Neural progenitor cell (in vitro differentiated cells): ENCODE results near the gene SOST. TPM values are rescaled to one million over a fixed set of nuclear protein-coding genes. Genes with fewer than 3 reads are reported as not detected.

Experiments used
- DNase-seq: peaks from one replicate; pipeline ENCODE4 v3.0.0-alpha.2; 2016; ENCODE audit warnings: low spot score
- H2AFZ ChIP-seq: fragments of 200-600 bp; sonication (generic); replicated peaks from 2 replicates; pipeline ENCODE4 v1.6.1; 2016; ENCODE audit warnings: antibody characterized with exemption
- H3F3A ChIP-seq: fragments of 200-600 bp; sonication (generic); 2 replicates; pipeline ENCODE4 v1.6.1; 2016; ENCODE audit warnings: antibody characterized with exemption, low read depth
- H3K27ac ChIP-seq: fragments of 200-600 bp; sonication (generic); 2 replicates; pipeline ENCODE4 v1.5.1; 2016; ENCODE audit warnings: mild to moderate bottlenecking
- H3K27me3 ChIP-seq: fragments of 200-600 bp; sonication (generic); 2 replicates; pipeline ENCODE4 v1.6.1; 2016; ENCODE audit warnings: mild to moderate bottlenecking, moderate library complexity
- H3K36me3 ChIP-seq: fragments of 200-600 bp; sonication (generic); 2 replicates; pipeline ENCODE4 v1.5.1; 2016
- H3K4me1 ChIP-seq: fragments of 200-600 bp; sonication (generic); 2 replicates; pipeline ENCODE4 v1.6.1; 2016; ENCODE audit warnings: mixed run types
- H3K4me2 ChIP-seq: fragments of 200-600 bp; sonication (generic); 2 replicates; pipeline ENCODE4 v1.6.1; 2016
- H3K4me3 ChIP-seq: fragments of 200-600 bp; sonication (generic); 2 replicates; pipeline ENCODE4 v1.5.1; 2016
- H3K79me2 ChIP-seq: fragments of 200-600 bp; sonication (generic); 2 replicates; pipeline ENCODE4 v1.6.1; 2016; ENCODE audit warnings: low read depth
- H3K9ac ChIP-seq: fragments of 200-600 bp; sonication (generic); 2 replicates; pipeline ENCODE4 v1.6.1; 2016
- H3K9me3 ChIP-seq: fragments of 200-600 bp; sonication (generic); 2 replicates; pipeline ENCODE4 v1.5.1; 2016; ENCODE audit warnings: low read depth
- H4K20me1 ChIP-seq: fragments of 200-600 bp; sonication (generic); 2 replicates; pipeline ENCODE4 v1.6.1; 2016; ENCODE audit warnings: low read depth
- H3K27ac Mint-ChIP-seq: 3 replicates; pipeline ENCODE4 v1.8.0; 2021; ENCODE audit warnings: mixed read lengths
- H3K27me3 Mint-ChIP-seq: 2 replicates; pipeline ENCODE4 v1.8.0; 2022; ENCODE audit warnings: low read depth, mild to moderate bottlenecking, inconsistent platforms, moderate library complexity, mixed read lengths; ENCODE audit not compliant: insufficient read depth
- H3K36me3 Mint-ChIP-seq: 3 replicates; pipeline ENCODE4 v1.8.0; 2021; ENCODE audit warnings: mixed read lengths
- H3K4me1 Mint-ChIP-seq: 3 replicates; pipeline ENCODE4 v1.8.0; 2021; ENCODE audit warnings: mixed read lengths
- H3K4me3 Mint-ChIP-seq: 3 replicates; pipeline ENCODE4 v1.8.0; 2021; ENCODE audit warnings: mild to moderate bottlenecking, moderate library complexity, mixed read lengths
- H3K9me3 Mint-ChIP-seq: 3 replicates; pipeline ENCODE4 v1.8.0; 2020; ENCODE audit warnings: mixed read lengths
- EZH2 ChIP-seq: fragments of 200-600 bp; sonication (generic); IDR thresholded peaks from 2 replicates; pipeline ENCODE4 v1.6.1; 2017; ENCODE audit warnings: antibody characterized with exemption, mild to moderate bottlenecking, moderate library complexity
- EZH2phosphoT487 ChIP-seq: fragments of 200-600 bp; sonication (generic); IDR thresholded peaks from 2 replicates; pipeline ENCODE4 v1.6.1; 2017; ENCODE audit warnings: antibody characterized with exemption
- total RNA-seq: library from RNA; depleted of rRNA; stranded (reverse); fragments of >200 nt; gene quantifications from 2 replicates; pipeline ENCODE4 v1.2.3, GENCODE V29; 2015; ENCODE audit warnings: low replicate concordance
- TF ChIP-seq, protein P1 (sequence below): fragments of 200-600 bp; sonication (generic); IDR thresholded peaks from 2 replicates; pipeline ENCODE4 v1.5.1; 2017; ENCODE audit warnings: antibody characterized with exemption, mild to moderate bottlenecking

The SOST gene
- total RNA-seq, 1 donor from 2014 or later, result 0.06 TPM

DNA sequence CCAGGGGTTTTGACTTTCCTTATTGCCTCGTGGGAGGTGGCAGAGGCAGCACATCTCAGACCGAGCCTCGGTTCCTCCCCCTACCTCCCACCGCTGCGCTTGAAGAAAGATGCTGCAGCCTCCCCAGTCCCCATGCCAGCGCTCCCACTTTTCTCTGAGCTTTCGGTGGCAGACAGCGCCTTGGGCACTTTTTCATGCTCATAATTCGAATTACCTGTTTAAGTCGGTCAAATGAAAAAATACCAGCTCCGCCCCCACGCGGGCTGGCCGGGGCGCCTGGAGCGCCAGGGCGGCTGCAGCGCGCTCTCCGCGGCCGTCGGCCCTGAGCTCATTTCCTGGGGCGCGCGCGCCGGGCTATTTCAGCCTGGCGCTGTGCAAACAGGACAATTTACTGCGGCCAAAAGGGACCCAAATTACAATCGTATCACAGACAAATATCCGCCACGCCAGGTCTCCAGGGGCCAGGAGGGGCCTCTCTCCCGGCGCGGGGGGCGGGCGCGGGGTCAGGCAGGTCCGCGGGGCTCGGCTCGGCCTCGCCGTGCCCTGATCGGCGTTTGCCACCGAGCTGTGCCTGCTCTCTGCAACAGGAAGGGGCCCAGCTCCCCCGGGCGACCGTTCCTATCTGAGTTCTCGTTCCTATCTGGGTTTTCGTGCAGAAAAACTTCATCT lies 45.0 kb downstream of the SOST start:
- H3K4me1 Mint-ChIP-seq, result peaks cover 28% of the 10 kb centered on the region
- Histone ChIP-seq H3F3A (peaks cover 18% of the 10 kb centered on the region), H3K27ac (no peak overlapping the region), H3K9me3 (no peaks in the 10 kb centered on the region), H3K4me3 (peak overlapping the region; percentile 62), H3K27me3 (peaks cover 45% of the 10 kb centered on the region), H3K4me2 (peak overlapping the region; percentile 85), H3K79me2 (no peaks in the 10 kb centered on the region), H2AFZ (peak overlapping the region; percentile 96), H4K20me1 (no peaks in the 10 kb centered on the region), H3K36me3 (no peaks in the 10 kb centered on the region), H3K4me1 (peaks cover 9% of the 10 kb centered on the region), H3K9ac (no peak overlapping the region)
- H3K27ac Mint-ChIP-seq, result no peak overlapping the region
- peaks cover 37% of the 10 kb centered on the region for H3K27me3 Mint-ChIP-seq
- no peaks in the 10 kb centered on the region for H3K36me3 Mint-ChIP-seq
- peak; percentile 57 for DNase-seq
- TF ChIP-seq, protein P1, sequence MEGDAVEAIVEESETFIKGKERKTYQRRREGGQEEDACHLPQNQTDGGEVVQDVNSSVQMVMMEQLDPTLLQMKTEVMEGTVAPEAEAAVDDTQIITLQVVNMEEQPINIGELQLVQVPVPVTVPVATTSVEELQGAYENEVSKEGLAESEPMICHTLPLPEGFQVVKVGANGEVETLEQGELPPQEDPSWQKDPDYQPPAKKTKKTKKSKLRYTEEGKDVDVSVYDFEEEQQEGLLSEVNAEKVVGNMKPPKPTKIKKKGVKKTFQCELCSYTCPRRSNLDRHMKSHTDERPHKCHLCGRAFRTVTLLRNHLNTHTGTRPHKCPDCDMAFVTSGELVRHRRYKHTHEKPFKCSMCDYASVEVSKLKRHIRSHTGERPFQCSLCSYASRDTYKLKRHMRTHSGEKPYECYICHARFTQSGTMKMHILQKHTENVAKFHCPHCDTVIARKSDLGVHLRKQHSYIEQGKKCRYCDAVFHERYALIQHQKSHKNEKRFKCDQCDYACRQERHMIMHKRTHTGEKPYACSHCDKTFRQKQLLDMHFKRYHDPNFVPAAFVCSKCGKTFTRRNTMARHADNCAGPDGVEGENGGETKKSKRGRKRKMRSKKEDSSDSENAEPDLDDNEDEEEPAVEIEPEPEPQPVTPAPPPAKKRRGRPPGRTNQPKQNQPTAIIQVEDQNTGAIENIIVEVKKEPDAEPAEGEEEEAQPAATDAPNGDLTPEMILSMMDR, result no peak
- TF ChIP-seq EZH2, result peak; percentile 68
- H3K9me3 Mint-ChIP-seq, result peaks cover 3% of the 10 kb centered on the region
- H3K4me3 Mint-ChIP-seq, result peak overlapping the region; percentile 81

DNA sequence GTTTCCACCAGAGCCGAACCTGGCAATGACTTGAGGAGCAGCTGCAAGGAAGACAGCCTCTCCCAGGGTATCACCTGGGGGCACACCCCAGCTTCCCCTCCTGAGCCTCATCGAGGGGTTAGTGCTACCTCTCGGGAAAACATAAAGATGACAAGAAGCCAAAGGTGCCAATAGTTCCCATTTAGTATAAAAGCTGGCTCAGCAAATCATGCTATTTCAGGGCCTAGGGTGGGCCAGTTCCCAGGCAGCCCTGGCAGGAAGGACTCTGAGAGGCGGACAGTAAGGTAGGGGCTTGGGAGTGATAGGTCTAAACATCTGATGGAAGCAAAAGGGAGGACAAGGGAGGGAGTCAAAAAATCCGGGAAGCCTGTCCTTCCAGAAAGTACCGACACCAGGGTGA lies 46.2 kb downstream of the SOST start:
- Mint-ChIP-seq H3K27me3 (peaks cover 37% of the 10 kb centered on the region), H3K4me1 (peaks cover 20% of the 10 kb centered on the region), H3K36me3 (no peaks in the 10 kb centered on the region), H3K9me3 (peaks cover 3% of the 10 kb centered on the region), H3K4me3 (no peak overlapping the region), H3K27ac (no peak overlapping the region)
- Histone ChIP-seq H3K79me2 (no peaks in the 10 kb centered on the region), H3K27me3 (peaks cover 45% of the 10 kb centered on the region), H3K27ac (no peak overlapping the region), H3K9ac (no peak overlapping the region), H3F3A (peaks cover 9% of the 10 kb centered on the region), H3K9me3 (no peaks in the 10 kb centered on the region), H3K4me3 (no peak overlapping the region), H3K4me1 (no peaks in the 10 kb centered on the region), H3K36me3 (no peaks in the 10 kb centered on the region), H3K4me2 (no peak overlapping the region), H2AFZ (no peak overlapping the region), H4K20me1 (no peaks in the 10 kb centered on the region)
- TF ChIP-seq EZH2phosphoT487 (no peak), EZH2 (no peak)
- TF ChIP-seq, protein P1, result no peak
- DNase-seq, result no peak

DNA sequence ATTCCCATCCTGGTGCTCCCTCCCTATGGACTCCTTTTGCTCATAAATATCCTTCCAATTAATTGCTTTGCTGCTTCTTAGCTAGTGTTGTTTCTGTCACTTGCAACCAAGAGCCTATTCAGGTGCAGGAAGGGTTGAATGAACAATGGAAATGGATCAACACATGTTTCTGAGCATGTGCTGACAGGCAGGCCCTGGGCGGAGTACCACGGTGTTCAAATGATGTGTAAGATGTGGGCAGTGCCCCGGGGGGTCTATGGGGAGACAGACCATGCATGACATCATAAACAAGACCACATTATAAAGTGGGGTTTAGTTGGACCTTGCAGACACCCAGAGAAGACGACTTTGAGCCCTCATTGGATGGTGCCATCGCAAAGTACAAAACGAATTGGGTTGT lies 48.5 kb downstream of the SOST start:
- no peaks in the 10 kb centered on the region for H3K79me2 ChIP-seq
- Mint-ChIP-seq H3K36me3 (no peaks in the 10 kb centered on the region), H3K9me3 (peaks cover 3% of the 10 kb centered on the region), H3K27ac (no peak overlapping the region), H3K4me1 (peaks cover 20% of the 10 kb centered on the region), H3K27me3 (peaks cover 29% of the 10 kb centered on the region), H3K4me3 (no peak overlapping the region)
- H3K4me1 ChIP-seq, result no peaks in the 10 kb centered on the region
- H3K36me3 ChIP-seq, result no peaks in the 10 kb centered on the region
- H3K4me2 ChIP-seq, result no peak overlapping the region
- H3F3A ChIP-seq, result peaks cover 4% of the 10 kb centered on the region
- no peak overlapping the region for H2AFZ ChIP-seq
- peaks cover 32% of the 10 kb centered on the region for H3K27me3 ChIP-seq
- H3K9ac ChIP-seq, result no peak overlapping the region
- no peaks in the 10 kb centered on the region for H4K20me1 ChIP-seq
- no peak overlapping the region for H3K27ac ChIP-seq
- no peak for TF ChIP-seq EZH2
- TF ChIP-seq, protein P1, result no peak
- no peak for TF ChIP-seq EZH2phosphoT487
- no peak for DNase-seq
- H3K9me3 ChIP-seq, result no peaks in the 10 kb centered on the region
- no peak overlapping the region for H3K4me3 ChIP-seq
